Natural killer cell treated with Interleukin-12 subunit alpha and Interleukin-12 subunit beta and Interleukin-15 and Interleukin-18, amount 100 ng/mL, for 72 hours (primary cell): Measurements from ENCODE around the gene FPR3. TPM values are rescaled to one million over a fixed set of nuclear protein-coding genes. Genes with fewer than 3 reads are reported as not detected.

Source experiments
- ATAC-seq, 2 donors: fragments of 150-1000 bp; cut with Tn5 transposase in 1 of 2; sonication (Bioruptor Pico), chemical (Tn5 transposase) in 1 of 2; 2 replicates each; pipeline ENCODE4 v1.10.0; 2021
- DNase-seq: peaks from one replicate; pipeline ENCODE4 v3.0.0; 2022; ENCODE audit warnings: low spot score
- H3K27ac Mint-ChIP-seq, 2 donors: 1 replicate in 1 of 2; 2 replicates in 1 of 2; pipeline ENCODE4 v1.8.0; 2022; ENCODE audit warnings: mixed read lengths in 2 of 2, mild to moderate bottlenecking in 1 of 2, moderate library complexity in 1 of 2
- H3K27me3 Mint-ChIP-seq, 2 donors: 1 replicate in 1 of 2; 2 replicates in 1 of 2; pipeline ENCODE4 v1.8.0; 2022; ENCODE audit warnings: mixed read lengths in 2 of 2
- H3K36me3 Mint-ChIP-seq: one replicate; pipeline ENCODE4 v1.8.0; 2022; ENCODE audit warnings: mixed read lengths
- H3K4me1 Mint-ChIP-seq, 2 donors: 1 replicate in 1 of 2; 2 replicates in 1 of 2; pipeline ENCODE4 v1.8.0; 2022; ENCODE audit warnings: low read depth in 2 of 2, mixed read lengths in 2 of 2, mild to moderate bottlenecking in 1 of 2
- H3K4me3 Mint-ChIP-seq: one replicate; pipeline ENCODE4 v1.8.0; 2022; ENCODE audit warnings: mixed read lengths
- H3K9me3 Mint-ChIP-seq: 2 replicates; pipeline ENCODE4 v1.8.0; 2022; ENCODE audit warnings: mixed read lengths
- total RNA-seq, 2 donors: library from RNA; stranded (reverse); gene quantifications; one replicate each; pipeline ENCODE4 v1.2.3, GENCODE V29; 2022

Gene FPR3
- total RNA-seq, 2 donors from 2014 or later, result not detected

GRCh38 chr19:51822325-51822724, 27.4 kb downstream of the FPR3 start:
- Mint-ChIP-seq H3K36me3 (peaks cover 12% of the 10 kb centered on the region), H3K4me1 (no peaks in the 10 kb centered on the region), H3K4me3 (no peak overlapping the region), H3K27me3 (peaks cover 0 to 5% of the 10 kb centered on the region in 2 donors), H3K27ac (no peak overlapping the region), H3K9me3 (peaks cover 6% of the 10 kb centered on the region)
- DNase-seq (no peak), ATAC-seq (peak in 1 of 2 donors; percentile 59)

GRCh38 chr19:51822946-51823345, 28.0 kb downstream of the FPR3 start:
- Mint-ChIP-seq H3K27ac (no peak overlapping the region), H3K9me3 (peaks cover 6% of the 10 kb centered on the region), H3K4me1 (no peaks in the 10 kb centered on the region), H3K4me3 (no peak overlapping the region), H3K36me3 (peaks cover 12% of the 10 kb centered on the region), H3K27me3 (peaks cover 0 to 5% of the 10 kb centered on the region in 2 donors)
- no peak for DNase-seq
- ATAC-seq, result no peak

- Mint-ChIP-seq H3K4me3 (no peak overlapping the region), H3K27ac (no peak overlapping the region), H3K36me3 (peaks cover 16% of the 10 kb centered on the region), H3K4me1 (no peaks in the 10 kb centered on the region), H3K9me3 (peaks cover 6% of the 10 kb centered on the region), H3K27me3 (peaks cover 0 to 3% of the 10 kb centered on the region in 2 donors)
- no peak for ATAC-seq
- no peak for DNase-seq
These were observed 29.5 kb downstream of the FPR3 start for GRCh38 chr19:51824281-51825005.

GRCh38 chr19:51830274-51830673, 35.3 kb downstream of the FPR3 start:
- Mint-ChIP-seq H3K4me1 (no peaks in the 10 kb centered on the region), H3K27ac (no peak overlapping the region), H3K27me3 (peaks cover 0 to 5% of the 10 kb centered on the region in 2 donors), H3K9me3 (peaks cover 14% of the 10 kb centered on the region), H3K4me3 (no peak overlapping the region), H3K36me3 (peaks cover 34% of the 10 kb centered on the region)
- no peak for DNase-seq
- ATAC-seq, result peak in 1 of 2 donors; percentile 54

- DNase-seq (no peak), ATAC-seq (no peak)
- Mint-ChIP-seq H3K36me3 (peaks cover 21% of the 10 kb centered on the region), H3K27me3 (no peaks in the 10 kb centered on the region), H3K4me1 (no peaks in the 10 kb centered on the region), H3K27ac (no peak overlapping the region), H3K4me3 (no peak overlapping the region), H3K9me3 (peaks cover 19% of the 10 kb centered on the region)
These were observed 42.2 kb downstream of the FPR3 start for GRCh38 chr19:51837145-51837544.

- no peak overlapping the region for H3K4me3 Mint-ChIP-seq
- no peaks in the 10 kb centered on the region for H3K27me3 Mint-ChIP-seq
- DNase-seq (no peak), ATAC-seq (no peak)
- H3K9me3 Mint-ChIP-seq, result peaks cover 28% of the 10 kb centered on the region
- H3K4me1 Mint-ChIP-seq, result no peaks in the 10 kb centered on the region
- H3K36me3 Mint-ChIP-seq, result peaks cover 63% of the 10 kb centered on the region
- H3K27ac Mint-ChIP-seq, result no peak overlapping the region
These were observed 67.1 kb downstream of the FPR3 start for GRCh38 chr19:51861870-51862622.

GRCh38 chr19:51873097-51873496, 78.1 kb downstream of the FPR3 start:
- H3K4me1 Mint-ChIP-seq, result no peaks in the 10 kb centered on the region
- peaks cover 45% of the 10 kb centered on the region for H3K9me3 Mint-ChIP-seq
- peaks cover 90% of the 10 kb centered on the region for H3K36me3 Mint-ChIP-seq
- ATAC-seq (no peak), DNase-seq (no peak)
- no peak overlapping the region for H3K4me3 Mint-ChIP-seq
- no peaks in the 10 kb centered on the region for H3K27me3 Mint-ChIP-seq
- no peak overlapping the region for H3K27ac Mint-ChIP-seq

Other genes with a start within 250 kb of the FPR3 start
- gene ZNF175, start 223.9 kb upstream of the FPR3 start, total RNA-seq, result 10 to 100 TPM in 1 of 2 donors, 1 to 10 TPM in 1; 9.9 to 13.2 TPM
- under 1 TPM; 0.22 to 0.64 TPM for gene SIGLEC5, start 164.8 kb upstream of the FPR3 start, total RNA-seq
- not detected for gene SIGLEC14, start 148.3 kb upstream of the FPR3 start, total RNA-seq
- 1 to 10 TPM; 2.7 to 3.0 TPM for gene SPACA6, start 101.8 kb upstream of the FPR3 start, total RNA-seq
- gene HAS1, start 71.2 kb upstream of the FPR3 start, total RNA-seq, result not detected
- under 1 TPM in 1 of 2 donors, not detected in 1; 0.69 TPM for gene FPR1, start 43.3 kb upstream of the FPR3 start, total RNA-seq
- gene FPR2, start 34.0 kb upstream of the FPR3 start, total RNA-seq, result under 1 TPM; 0.31 to 0.56 TPM
- 1 to 10 TPM; 8.1 to 9.8 TPM for gene ZNF577, start 92.8 kb downstream of the FPR3 start, total RNA-seq
- 10 to 100 TPM; 10.0 to 14.0 TPM for gene ZNF649, start 109.9 kb downstream of the FPR3 start, total RNA-seq
- gene ZNF613, start 132.3 kb downstream of the FPR3 start, total RNA-seq, result 1 to 10 TPM; 4.8 to 6.0 TPM
- 10 to 100 TPM in 1 of 2 donors, 1 to 10 TPM in 1; 9.4 to 16.9 TPM for gene ZNF350, start 191.7 kb downstream of the FPR3 start, total RNA-seq
- 10 to 100 TPM in 1 of 2 donors, 1 to 10 TPM in 1; 6.8 to 12.9 TPM for gene ZNF615, start 213.1 kb downstream of the FPR3 start, total RNA-seq
- gene ZNF614, start 233.2 kb downstream of the FPR3 start, total RNA-seq, result 10 to 100 TPM in 1 of 2 donors, 1 to 10 TPM in 1; 7.2 to 14.7 TPM